Activated naive CD4-positive, alpha-beta T cell treated with anti-CD3 and anti-CD28 coated beads, Interleukin-2, amount 50 U/mL, for 72 hours (primary cell): ENCODE data around the gene OR13A1. TPM values are rescaled to one million over a fixed set of nuclear protein-coding genes. Genes with fewer than 3 reads are reported as not detected.
"Not testable (repeated sequence)": the region's sequence is repeated elsewhere in the genome, so short reads cannot be mapped to it uniquely, and the experiment has no call there.

Experiments used
- ATAC-seq, 2 donors: fragments of 150-1000 bp; cut with Tn5 transposase; 2 replicates each; pipeline ENCODE4 v1.10.0; 2021; ENCODE audit warnings: mild to moderate bottlenecking in 2 of 2, moderate library complexity in 2 of 2
- DNase-seq, 2 donors: peaks; one replicate each; pipeline ENCODE4 v3.0.0; 2021 to 2022; ENCODE audit warnings: low spot score in 2 of 2
- H3K27ac Mint-ChIP-seq, 2 donors: one replicate each; pipeline ENCODE4 v1.8.0; 2022; ENCODE audit warnings: mild to moderate bottlenecking in 2 of 2, mixed read lengths in 2 of 2
- H3K36me3 Mint-ChIP-seq, 2 donors: one replicate each; pipeline ENCODE4 v1.8.0; 2022; ENCODE audit warnings: mixed read lengths in 2 of 2
- H3K9me3 Mint-ChIP-seq, 2 donors: one replicate each; pipeline ENCODE4 v1.8.0; 2022; ENCODE audit warnings: mixed read lengths in 2 of 2
- total RNA-seq, 2 donors: library from RNA; stranded (reverse); gene quantifications; one replicate each; pipeline ENCODE4 v1.2.3, GENCODE V29; 2022

OR13A1 gene
- total RNA-seq, 2 donors from 2014 or later: not detected

DNA sequence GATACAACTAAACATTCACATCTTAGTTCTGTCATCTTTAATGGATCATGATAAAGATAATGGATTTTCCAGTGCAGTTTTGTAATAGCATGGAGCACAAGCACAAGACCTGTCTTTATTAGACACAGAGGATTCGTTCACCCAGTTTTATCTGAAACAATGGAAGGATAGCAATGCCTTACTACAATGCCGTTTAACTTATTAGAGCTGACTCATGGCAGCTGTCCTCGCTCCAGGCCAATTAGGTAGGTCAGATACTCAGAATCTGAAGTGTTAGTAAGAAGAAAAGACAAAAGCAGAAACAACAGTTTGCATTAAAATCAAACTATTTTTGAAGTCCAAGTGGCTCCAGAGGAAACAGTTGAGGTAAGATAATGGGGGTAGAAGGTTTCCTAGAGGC, 12.8 kb downstream of the OR13A1 start:
- Mint-ChIP-seq H3K9me3 (no peaks in the 10 kb centered on the region), H3K36me3 (no peaks in the 10 kb centered on the region), H3K27ac (no peak overlapping the region)
- DNase-seq (no peak), ATAC-seq (no peak)

- H3K36me3 Mint-ChIP-seq, DNase-seq, H3K9me3 Mint-ChIP-seq, ATAC-seq, H3K27ac Mint-ChIP-seq: not testable (repeated sequence)
Observed at GRCh38 chr10:45298341-45298955, 17.0 kb downstream of the OR13A1 start.

DNA sequence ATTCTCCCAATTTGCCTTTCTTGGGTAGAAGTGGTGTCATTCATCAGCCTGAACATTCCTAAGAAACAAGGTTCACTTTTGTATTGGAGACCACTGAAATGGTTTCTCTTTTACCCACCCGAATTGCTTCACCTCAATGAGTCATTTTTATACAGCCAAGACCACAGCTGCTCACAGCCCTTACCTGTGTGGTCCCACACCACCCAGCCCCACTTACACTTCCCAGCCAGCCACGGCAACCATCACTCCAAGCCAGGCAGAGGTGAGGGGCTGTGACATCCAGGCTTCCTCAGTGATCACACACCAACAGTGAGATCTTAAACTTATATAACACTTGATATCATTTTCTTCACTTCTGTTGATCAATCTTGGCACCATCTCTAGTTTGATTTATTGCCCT, 20.7 kb downstream of the OR13A1 start:
- H3K27ac Mint-ChIP-seq: no peak overlapping the region
- DNase-seq (no peak), ATAC-seq (peak in 1 of 2 donors; percentile 43)
- no peaks in the 10 kb centered on the region for H3K36me3 Mint-ChIP-seq
- H3K9me3 Mint-ChIP-seq: peaks cover 0 to 4% of the 10 kb centered on the region in 2 donors

- DNase-seq (no peak), ATAC-seq (no peak)
- no peak overlapping the region for H3K27ac Mint-ChIP-seq
- H3K9me3 Mint-ChIP-seq: no peaks in the 10 kb centered on the region
- H3K36me3 Mint-ChIP-seq: no peaks in the 10 kb centered on the region
Observed at GRCh38 chr10:45286980-45287379, 28.4 kb downstream of the OR13A1 start.

GRCh38 chr10:45282061-45282460, 33.3 kb downstream of the OR13A1 start:
- ATAC-seq (no peak), DNase-seq (no peak)
- no peak overlapping the region for H3K27ac Mint-ChIP-seq
- H3K9me3 Mint-ChIP-seq: no peaks in the 10 kb centered on the region
- H3K36me3 Mint-ChIP-seq: no peaks in the 10 kb centered on the region

DNA sequence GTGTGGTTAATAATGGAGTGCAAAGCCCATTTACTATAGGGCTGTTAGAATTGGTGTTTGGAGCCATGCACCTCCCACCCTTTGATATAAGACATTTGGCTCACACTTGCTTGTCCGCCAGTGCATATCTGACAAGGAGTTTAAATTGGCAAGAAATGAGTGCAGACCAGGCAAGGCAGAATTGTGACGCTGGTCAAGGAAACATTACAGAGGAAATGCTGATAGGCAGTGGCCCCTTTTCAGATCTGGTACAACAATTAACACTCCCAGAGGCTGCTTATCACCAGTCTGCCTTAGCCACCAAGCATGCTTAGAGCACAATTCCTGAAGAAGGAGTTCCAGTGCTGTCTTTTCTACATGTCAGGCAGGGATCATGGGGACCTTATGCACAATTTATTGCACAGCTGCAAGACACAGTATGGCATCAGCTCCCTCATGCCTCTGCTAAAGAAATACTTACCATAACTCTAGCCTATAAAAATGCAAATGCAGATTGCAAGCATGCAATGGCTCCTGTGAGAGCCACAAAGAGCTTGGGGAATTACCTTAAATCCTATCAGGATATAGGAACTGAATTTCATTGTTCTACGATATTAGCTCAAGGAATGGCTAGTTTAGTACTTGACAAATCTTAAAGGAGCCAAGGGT, 35.2 kb downstream of the OR13A1 start:
- H3K9me3 Mint-ChIP-seq: no peaks in the 10 kb centered on the region
- H3K27ac Mint-ChIP-seq: no peak overlapping the region
- no peaks in the 10 kb centered on the region for H3K36me3 Mint-ChIP-seq
- no peak for DNase-seq
- no peak for ATAC-seq

GRCh38 chr10:45279682-45280081, 35.7 kb downstream of the OR13A1 start:
- ATAC-seq: no peak
- Mint-ChIP-seq H3K36me3 (no peaks in the 10 kb centered on the region), H3K27ac (no peak overlapping the region), H3K9me3 (no peaks in the 10 kb centered on the region)
- DNase-seq: no peak

- Mint-ChIP-seq H3K36me3 (no peaks in the 10 kb centered on the region), H3K27ac (no peak overlapping the region), H3K9me3 (no peaks in the 10 kb centered on the region)
- DNase-seq (no peak), ATAC-seq (no peak)
Observed at GRCh38 chr10:45278860-45279498, 36.4 kb downstream of the OR13A1 start.

GRCh38 chr10:45276146-45276545, 39.3 kb downstream of the OR13A1 start:
- not testable (repeated sequence) for DNase-seq, ATAC-seq, H3K9me3 Mint-ChIP-seq, H3K27ac Mint-ChIP-seq, H3K36me3 Mint-ChIP-seq

DNA sequence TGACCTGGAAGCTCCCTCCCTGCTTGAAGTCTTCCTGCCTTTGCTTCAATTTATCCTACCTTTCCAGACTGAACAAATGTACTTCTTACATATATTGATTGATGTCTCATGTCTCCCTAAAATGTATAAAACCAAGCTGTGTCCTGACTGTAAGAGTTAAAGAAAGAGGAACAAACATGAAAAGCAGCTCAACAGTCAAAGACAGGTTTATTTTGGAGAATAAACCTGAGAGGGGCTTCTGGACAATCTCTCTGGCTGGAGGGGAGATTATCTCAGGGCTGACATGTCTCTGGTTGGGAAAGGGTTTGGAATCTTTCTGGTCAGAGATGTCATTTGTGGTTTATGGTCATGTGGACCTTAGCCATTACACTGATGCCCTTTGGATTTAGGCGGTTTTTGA, 41.0 kb downstream of the OR13A1 start:
- no peak overlapping the region for H3K27ac Mint-ChIP-seq
- peaks cover 0 to 8% of the 10 kb centered on the region in 2 donors for H3K36me3 Mint-ChIP-seq
- DNase-seq (no peak), ATAC-seq (no peak)
- H3K9me3 Mint-ChIP-seq: no peaks in the 10 kb centered on the region

GRCh38 chr10:45267777-45268176, 47.6 kb downstream of the OR13A1 start:
- not testable (repeated sequence) for H3K36me3 Mint-ChIP-seq, ATAC-seq, DNase-seq, H3K9me3 Mint-ChIP-seq, H3K27ac Mint-ChIP-seq

DNA sequence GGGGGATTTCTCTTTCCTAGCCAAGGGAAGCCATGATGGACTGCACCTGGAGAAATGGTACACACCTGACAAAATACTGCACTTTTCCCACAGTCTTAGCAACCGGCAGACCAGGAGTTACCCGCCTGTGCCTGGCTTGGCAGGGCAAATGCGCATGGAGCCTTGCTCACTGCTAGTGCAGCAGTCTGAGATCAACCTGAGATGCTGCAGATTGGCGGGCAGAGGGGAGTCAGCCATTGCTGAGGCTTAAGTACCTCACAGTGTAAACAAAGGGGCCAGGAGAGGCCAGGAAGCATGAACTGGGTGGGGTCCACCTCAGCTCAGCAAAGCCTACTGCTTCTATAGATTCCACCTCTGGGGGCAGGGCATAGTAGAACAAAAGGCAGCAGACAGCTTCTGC, 49.4 kb downstream of the OR13A1 start:
- H3K9me3 Mint-ChIP-seq: peaks cover 0 to 4% of the 10 kb centered on the region in 2 donors
- peaks cover 4 to 8% of the 10 kb centered on the region in 2 donors for H3K36me3 Mint-ChIP-seq
- DNase-seq: no peak
- H3K27ac Mint-ChIP-seq: no peak overlapping the region
- no peak for ATAC-seq

GRCh38 chr10:45261946-45262345, 53.5 kb downstream of the OR13A1 start:
- Mint-ChIP-seq H3K9me3 (no peaks in the 10 kb centered on the region), H3K27ac (no peak overlapping the region), H3K36me3 (no peaks in the 10 kb centered on the region)
- DNase-seq (no peak), ATAC-seq (no peak)

DNA sequence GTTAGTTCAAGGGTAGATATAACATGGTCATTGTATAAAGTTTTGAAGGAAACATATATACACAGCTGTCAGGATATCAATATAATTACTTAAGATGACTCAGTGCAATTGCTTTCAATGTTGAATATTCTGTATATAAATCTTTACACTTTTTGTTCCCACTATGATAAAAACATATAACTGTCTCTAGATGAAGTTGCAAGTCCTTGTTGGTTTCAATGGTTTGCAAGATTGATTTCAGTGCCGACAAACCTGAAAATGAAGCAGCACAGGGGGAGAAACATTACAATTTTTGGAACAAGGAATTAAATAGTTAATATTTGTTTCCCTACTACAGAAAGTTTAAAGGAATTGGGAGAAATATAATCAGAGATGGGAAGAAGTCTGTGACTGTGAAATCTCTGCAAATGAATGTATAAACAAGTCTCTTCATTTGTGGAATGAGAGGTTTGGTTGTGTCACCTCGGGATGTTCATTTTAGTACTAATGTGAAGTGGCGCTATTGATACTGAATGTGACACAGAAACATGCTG, 54.1 kb downstream of the OR13A1 start:
- DNase-seq (no peak), ATAC-seq (no peak)
- no peak overlapping the region for H3K27ac Mint-ChIP-seq

DNA sequence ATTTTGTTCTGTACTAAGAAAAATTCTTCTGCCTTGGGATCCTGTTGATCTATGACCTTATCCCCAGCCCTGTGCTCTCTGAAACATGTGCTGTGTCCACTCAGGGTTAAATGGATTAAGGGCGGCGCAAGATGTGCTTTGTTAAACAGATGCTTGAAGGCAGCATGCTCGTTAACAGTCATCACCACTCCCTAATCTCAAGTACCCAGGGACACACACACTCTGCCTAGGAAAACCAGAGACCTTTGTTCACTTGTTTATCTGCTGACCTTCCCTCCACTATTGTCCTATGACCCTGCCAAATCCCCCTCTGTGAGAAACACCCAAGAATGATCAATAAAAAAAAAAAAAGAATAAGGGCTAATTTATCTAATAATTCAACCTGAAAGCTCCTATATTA, 54.8 kb downstream of the OR13A1 start:
- not testable (repeated sequence) for ATAC-seq, H3K36me3 Mint-ChIP-seq

More for the DNA sequence above, 54.1 kb downstream of the OR13A1 start:
- H3K36me3 Mint-ChIP-seq: no peaks in the 10 kb centered on the region
- H3K9me3 Mint-ChIP-seq: no peaks in the 10 kb centered on the region

GRCh38 chr10:45259786-45260495, 55.5 kb downstream of the OR13A1 start:
- not testable (repeated sequence) for H3K36me3 Mint-ChIP-seq, ATAC-seq, H3K27ac Mint-ChIP-seq, H3K9me3 Mint-ChIP-seq, DNase-seq

More for the DNA sequence above, 54.8 kb downstream of the OR13A1 start:
- not testable (repeated sequence) for H3K9me3 Mint-ChIP-seq, H3K27ac Mint-ChIP-seq, DNase-seq

GRCh38 chr10:45257600-45257999, 57.8 kb downstream of the OR13A1 start:
- Mint-ChIP-seq H3K27ac (no peak overlapping the region), H3K36me3 (no peaks in the 10 kb centered on the region), H3K9me3 (no peaks in the 10 kb centered on the region)
- DNase-seq (no peak), ATAC-seq (no peak)
